GM21717 (cell line): ENCODE data around the gene NSG2.

Experiments
- ATAC-seq: cut with Tn5 transposase; IDR thresholded peaks from one replicate; pipeline ENCODE4 v1.9.1; 2021; ENCODE audit warnings: mild to moderate bottlenecking, moderate library complexity; ENCODE audit not compliant: unreplicated experiment

The NSG2 gene

GRCh38 chr5:174058433-174059122, 13.1 kb downstream of the NSG2 start:
- ATAC-seq: no peak

GRCh38 chr5:174059247-174059646, 13.7 kb downstream of the NSG2 start:
- no peak for ATAC-seq

- no peak for ATAC-seq
Observed at GRCh38 chr5:174063082-174063756, 17.7 kb downstream of the NSG2 start.

GRCh38 chr5:174064171-174064570, 18.7 kb downstream of the NSG2 start:
- ATAC-seq: no peak

- no peak for ATAC-seq
Observed at GRCh38 chr5:174065528-174066197, 20.2 kb downstream of the NSG2 start.

- no peak for ATAC-seq
Observed at GRCh38 chr5:174067499-174067898, 22.0 kb downstream of the NSG2 start.

GRCh38 chr5:174071484-174071883, 26.0 kb downstream of the NSG2 start:
- no peak for ATAC-seq

GRCh38 chr5:174073122-174073660, 27.7 kb downstream of the NSG2 start:
- no peak for ATAC-seq

GRCh38 chr5:174074369-174074768, 28.9 kb downstream of the NSG2 start:
- ATAC-seq: no peak

- ATAC-seq: no peak
Observed at GRCh38 chr5:174078416-174078815, 32.9 kb downstream of the NSG2 start.

- ATAC-seq: no peak
Observed at GRCh38 chr5:174082286-174082685, 36.8 kb downstream of the NSG2 start.

GRCh38 chr5:174083056-174083827, 37.7 kb downstream of the NSG2 start:
- no peak for ATAC-seq

GRCh38 chr5:174084691-174085154, 39.2 kb downstream of the NSG2 start:
- ATAC-seq: no peak

GRCh38 chr5:174086751-174087150, 41.2 kb downstream of the NSG2 start:
- ATAC-seq: no peak

- no peak for ATAC-seq
Observed at GRCh38 chr5:174087783-174088182, 42.3 kb downstream of the NSG2 start.

- ATAC-seq: no peak
Observed at GRCh38 chr5:174090129-174090528, 44.6 kb downstream of the NSG2 start.

GRCh38 chr5:174093123-174093522, 47.6 kb downstream of the NSG2 start:
- no peak for ATAC-seq

- ATAC-seq: no peak
Observed at GRCh38 chr5:174094857-174095606, 49.5 kb downstream of the NSG2 start.

- ATAC-seq: no peak
Observed at GRCh38 chr5:174096619-174097018, 51.1 kb downstream of the NSG2 start.

GRCh38 chr5:174097486-174098185, 52.1 kb downstream of the NSG2 start:
- ATAC-seq: no peak
